GM18505 (cell line): ENCODE data around the gene GEMIN4.
"Not testable (repeated sequence)": the region's sequence is repeated elsewhere in the genome, so short reads cannot be mapped to it uniquely, and the experiment has no call there.

Experiments
- ATAC-seq: cut with Tn5 transposase; IDR thresholded peaks from one replicate; pipeline ENCODE4 v1.9.1; 2021; ENCODE audit not compliant: unreplicated experiment
- POLR2A ChIP-seq: IDR thresholded peaks from 4 replicates; pipeline ENCODE4 v1.6.1; 2011; ENCODE audit warnings: borderline replicate concordance; ENCODE audit not compliant: insufficient read depth, insufficient read length; ENCODE audit errors: extremely low read depth

The GEMIN4 gene

DNA sequence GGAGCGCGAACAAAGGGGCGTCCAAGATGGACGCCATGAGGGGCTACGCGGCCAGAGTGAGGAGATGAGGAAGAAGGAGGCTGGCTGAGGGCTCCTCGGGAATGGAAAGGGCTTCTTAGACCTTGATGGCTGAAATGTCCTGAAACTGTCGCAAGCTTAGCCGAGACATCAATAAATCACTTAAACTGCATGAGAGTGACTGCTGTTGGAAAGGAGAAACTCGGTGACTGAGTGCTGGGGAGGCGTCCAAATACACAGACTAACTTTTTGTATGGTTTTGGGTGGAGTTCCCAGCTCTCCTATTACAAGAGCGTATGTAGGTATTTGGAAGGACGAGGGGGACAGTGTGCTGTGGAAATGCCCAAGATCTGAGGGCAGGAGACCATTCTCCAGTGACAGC, 1.4 kb upstream of the GEMIN4 start:
- no peak for ATAC-seq
- no peak for TF ChIP-seq POLR2A

GRCh38 chr17:752620-753219, 656 bp upstream of the GEMIN4 start:
- ATAC-seq, result peak; percentile 8
- TF ChIP-seq POLR2A, result no peak

DNA sequence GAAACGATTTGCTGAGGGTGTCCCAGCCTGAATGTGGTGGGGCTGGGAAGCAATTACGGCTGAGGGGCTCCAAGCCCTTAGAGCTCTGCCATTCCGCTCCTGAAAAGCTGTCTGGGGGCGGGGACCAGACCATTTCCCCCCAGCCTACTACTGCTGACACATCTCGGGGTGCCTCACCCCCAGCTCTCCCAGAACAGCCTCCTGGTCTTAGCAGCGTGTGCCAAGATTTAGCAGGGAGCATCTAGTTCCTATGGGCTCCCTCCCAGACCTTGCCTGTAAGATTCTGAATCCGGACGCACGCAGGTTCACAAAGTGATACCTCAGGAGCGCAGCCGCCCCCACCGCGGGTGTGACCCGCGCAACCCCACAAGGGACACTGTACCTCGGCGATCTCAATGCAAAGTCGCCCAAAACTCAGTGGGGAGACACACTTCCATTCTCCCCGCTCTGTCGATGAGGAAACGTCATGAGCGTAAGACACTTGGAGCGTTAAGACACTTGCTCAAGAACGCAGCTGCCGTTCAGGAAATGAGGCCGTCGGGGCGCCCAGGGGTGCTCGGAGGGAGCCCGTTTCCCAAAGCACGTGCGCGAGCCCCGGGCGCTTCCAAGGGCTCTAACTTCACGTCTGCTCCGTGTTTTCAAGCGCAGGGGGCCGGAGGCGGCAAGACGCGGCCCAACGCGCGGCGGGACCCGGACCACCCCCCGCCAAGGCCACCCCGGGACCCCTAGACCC, 629 bp downstream of the GEMIN4 start:
- no peak for TF ChIP-seq POLR2A
- ATAC-seq, result no peak

DNA sequence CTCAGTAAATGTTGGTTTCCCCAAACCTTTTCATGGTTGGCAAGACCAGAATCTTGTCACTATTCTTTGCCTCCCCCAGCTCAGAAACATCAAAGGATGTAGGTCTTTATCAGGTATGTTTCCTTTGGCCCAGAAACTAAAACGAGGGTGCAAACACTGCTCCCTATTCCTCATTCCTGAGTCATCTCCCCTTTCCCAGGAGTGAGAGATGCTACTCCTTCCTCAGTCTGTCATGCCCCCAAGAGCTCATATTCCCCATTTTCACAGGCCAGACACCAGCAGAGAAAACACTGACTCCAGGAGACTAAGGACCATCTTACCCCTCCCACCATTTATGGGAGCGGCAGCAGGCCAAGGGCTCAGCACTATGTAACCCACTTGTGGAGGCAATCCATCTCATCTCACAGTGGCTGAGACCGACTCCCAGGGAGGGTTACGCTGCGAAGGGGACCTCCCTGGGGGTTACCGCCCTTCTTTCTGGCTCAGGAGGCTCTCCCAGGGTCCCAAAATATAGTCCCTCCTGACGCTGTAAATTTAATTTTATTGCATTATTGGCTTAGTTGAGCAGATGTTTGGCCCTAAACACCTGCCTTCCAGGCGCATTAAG, 1.5 kb downstream of the GEMIN4 start:
- ATAC-seq, result no peak
- no peak for TF ChIP-seq POLR2A

- not testable (repeated sequence) for ATAC-seq
These were observed 2.7 kb downstream of the GEMIN4 start for GRCh38 chr17:749359-749758.

GRCh38 chr17:748604-749003, 3.5 kb downstream of the GEMIN4 start:
- not testable (repeated sequence) for ATAC-seq

DNA sequence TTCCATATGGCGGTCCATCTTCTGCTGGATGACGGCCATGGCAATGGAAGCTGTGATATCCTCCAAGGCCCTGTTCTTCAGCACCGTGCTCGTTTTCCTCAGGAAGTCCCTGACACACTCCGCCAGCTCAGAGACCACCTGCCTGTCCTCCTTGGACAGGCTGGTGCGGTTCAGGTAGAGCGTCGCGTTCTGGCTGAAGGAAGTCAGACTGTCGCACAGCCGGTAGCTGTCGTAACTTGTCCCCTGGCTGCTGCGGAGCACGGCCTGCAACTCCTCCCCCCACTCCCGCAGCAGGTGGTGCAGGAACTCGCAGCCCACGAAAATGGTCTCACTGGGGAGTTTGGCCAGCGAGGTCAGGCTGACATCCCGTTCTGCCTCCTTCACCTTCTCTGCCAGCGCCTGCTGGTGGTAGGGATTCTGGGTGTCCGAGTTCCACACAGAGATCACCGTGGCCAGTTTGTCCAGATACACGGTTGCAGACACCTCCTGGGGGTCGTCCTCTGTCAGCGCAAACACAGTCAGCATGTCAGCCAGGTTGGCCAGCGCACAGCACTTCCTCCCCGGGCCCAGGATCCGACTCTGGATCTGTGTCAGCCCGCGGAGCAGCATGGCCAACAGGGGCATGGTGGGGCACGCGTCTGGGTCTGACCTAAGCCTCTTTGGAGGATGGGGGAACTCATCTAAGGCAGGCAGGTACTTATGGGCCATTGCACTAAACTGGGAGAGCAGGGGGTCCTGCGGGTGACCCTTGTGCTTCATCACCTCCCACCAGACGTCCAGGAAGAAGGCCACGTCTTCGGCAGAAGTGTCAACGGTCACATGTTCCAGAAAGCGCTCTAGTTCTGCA, 5.1 kb downstream of the GEMIN4 start:
- no peak for ATAC-seq
- TF ChIP-seq POLR2A, result no peak

GRCh38 chr17:746181-746580, 5.9 kb downstream of the GEMIN4 start:
- no peak for TF ChIP-seq POLR2A
- no peak for ATAC-seq

GRCh38 chr17:745406-745805, 6.7 kb downstream of the GEMIN4 start:
- ATAC-seq, result no peak
- TF ChIP-seq POLR2A, result no peak

DNA sequence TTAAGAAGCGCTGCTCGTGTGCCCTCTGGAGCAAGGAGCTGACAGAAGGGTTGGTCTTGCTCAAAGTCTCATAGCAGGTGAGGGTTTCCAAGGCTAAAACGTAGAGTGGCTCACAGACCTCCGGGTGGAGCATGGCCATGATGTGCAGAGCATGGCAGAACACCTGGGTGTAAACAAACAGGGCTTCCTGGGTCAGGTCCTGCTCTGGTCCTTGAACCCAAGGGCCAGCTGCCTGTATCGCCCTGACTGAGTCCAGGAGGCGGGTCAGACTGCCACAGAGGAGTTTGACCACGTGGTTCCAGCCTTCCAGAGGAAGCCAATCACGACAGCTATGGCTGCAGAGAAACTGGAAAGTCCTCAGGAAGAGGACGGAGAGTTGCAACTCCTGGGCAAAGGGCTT, 7.1 kb downstream of the GEMIN4 start:
- TF ChIP-seq POLR2A, result no peak
- no peak for ATAC-seq

DNA sequence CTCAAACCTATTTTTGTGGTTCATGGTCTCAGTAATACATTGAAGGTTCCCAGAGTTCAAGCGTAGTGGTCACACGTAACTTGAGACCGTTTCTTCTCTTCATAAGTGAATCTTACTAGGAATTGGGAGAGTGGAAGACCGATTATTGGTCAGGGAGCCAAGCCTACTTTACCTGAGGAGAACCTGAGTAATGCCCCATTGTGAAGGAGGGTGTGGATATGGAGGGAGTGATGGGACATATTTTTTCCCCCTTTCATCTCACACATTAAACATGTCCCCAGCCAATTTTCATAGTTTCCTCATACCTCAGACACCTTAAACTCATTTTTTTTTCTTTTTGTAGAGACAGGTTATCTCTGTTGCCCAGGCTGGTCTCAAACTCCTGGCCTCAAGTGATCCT, 8.9 kb downstream of the GEMIN4 start:
- ATAC-seq, result no peak
- TF ChIP-seq POLR2A, result no peak

DNA sequence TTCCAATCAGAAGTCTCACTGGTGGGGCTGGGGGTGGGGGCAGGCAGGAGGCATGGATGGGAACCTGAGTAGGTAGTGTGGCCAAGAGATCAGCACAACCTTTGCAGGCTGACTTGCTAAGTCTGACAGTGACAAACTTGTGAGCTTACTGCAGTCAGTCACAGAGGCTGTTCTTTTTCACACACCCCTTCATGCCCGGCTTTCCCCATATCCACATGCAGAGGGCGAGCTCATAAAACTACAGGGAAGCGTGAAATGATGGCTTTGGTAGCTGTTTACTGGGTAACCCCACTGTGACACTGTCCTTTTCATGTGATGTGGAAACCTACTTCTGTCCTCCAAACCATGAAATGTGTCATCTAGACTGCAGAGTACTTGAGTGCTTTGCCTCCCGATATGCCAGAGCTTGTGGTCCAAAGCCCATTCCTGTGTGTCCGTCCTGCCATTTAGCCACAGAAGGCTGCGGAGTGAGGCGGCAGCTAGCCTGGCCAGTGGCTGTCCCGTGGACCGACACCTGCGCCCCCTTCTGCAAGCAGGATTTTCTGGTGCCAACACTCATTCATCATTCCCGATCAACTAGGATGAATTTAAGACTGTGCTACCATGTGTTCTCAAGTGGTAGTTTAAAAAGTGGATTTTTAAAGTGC, 9.8 kb downstream of the GEMIN4 start:
- no peak for TF ChIP-seq POLR2A
- ATAC-seq, result no peak
